CD14-positive monocyte (primary cell): ENCODE measurements around the gene CTCF. TPM values are rescaled to one million over a fixed set of nuclear protein-coding genes. Genes with fewer than 3 reads are reported as not detected.

Experiments used
- DNase-seq, 3 donors: peaks; one replicate each; pipeline ENCODE4 v3.0.0-alpha.2; 2011 to 2022
- H2AFZ ChIP-seq: 2 replicates; pipeline ENCODE4 v1.6.0; 2012; ENCODE audit warnings: mild to moderate bottlenecking, low read depth, low read length, inconsistent platforms; ENCODE audit not compliant: insufficient read depth, poor library complexity, severe bottlenecking
- H3K27ac ChIP-seq, 2 donors: 1 replicate in 1 of 2; 2 replicates in 1 of 2; pipeline ENCODE4 v1.5.1; 2012 to 2013; ENCODE audit warnings: low read length in 2 of 2, control low read depth in 1 of 2, inconsistent platforms in 1 of 2, low read depth in 1 of 2, mild to moderate bottlenecking in 1 of 2
- H3K27me3 ChIP-seq, 2 donors: one replicate each; pipeline versions ENCODE4 v1.6.0 to v1.6.1; 2011 to 2013; ENCODE audit warnings: low read length in 2 of 2; ENCODE audit not compliant: control insufficient read depth in 2 of 2, insufficient read depth in 2 of 2
- H3K36me3 ChIP-seq, 2 donors: replicated peaks in 1 of 2; 1 replicate in 1 of 2; 2 replicates in 1 of 2; pipeline versions ENCODE4 v1.5.1 to v1.6.1; 2012 to 2013; ENCODE audit warnings: low read length in 2 of 2, control low read depth in 1 of 2, inconsistent platforms in 1 of 2, mild to moderate bottlenecking in 1 of 2; ENCODE audit not compliant: insufficient read depth in 2 of 2, control insufficient read depth in 1 of 2
- H3K4me1 ChIP-seq, 2 donors: 1 replicate in 1 of 2; 2 replicates in 1 of 2; pipeline versions ENCODE4 v1.5.1 to v1.6.1; 2012 to 2013; ENCODE audit warnings: low read length in 2 of 2, control low read depth in 1 of 2, inconsistent platforms in 1 of 2, mild to moderate bottlenecking in 1 of 2, moderate library complexity in 1 of 2; ENCODE audit not compliant: insufficient read depth in 2 of 2, control insufficient read depth in 1 of 2
- H3K4me2 ChIP-seq: replicated peaks from 2 replicates; pipeline ENCODE3; 2012; ENCODE audit warnings: low read length, moderate library complexity, mild to moderate bottlenecking; ENCODE audit not compliant: poor library complexity, severe bottlenecking; ENCODE audit errors: extremely low read depth
- H3K4me3 ChIP-seq, 3 experiments: fragments of 200-600 bp in 1 of 3; sonication (generic) in 1 of 3; replicated peaks in 1 of 3; 1 replicate in 2 of 3; 2 replicates in 1 of 3; pipeline ENCODE4 v1.5.1; 2011 to 2013; ENCODE audit warnings: low read length in 3 of 3, mild to moderate bottlenecking in 3 of 3, control low read depth in 2 of 3, low read depth in 2 of 3, inconsistent platforms in 1 of 3, moderate library complexity in 1 of 3
- H3K79me2 ChIP-seq: 2 replicates; pipeline ENCODE4 v1.6.0; 2012; ENCODE audit warnings: mild to moderate bottlenecking, control low read depth, inconsistent platforms, low read length, moderate library complexity; ENCODE audit not compliant: insufficient read depth
- H3K9ac ChIP-seq: 2 replicates; pipeline ENCODE4 v1.6.0; 2017; ENCODE audit warnings: low read length, mild to moderate bottlenecking; ENCODE audit not compliant: insufficient read depth, poor library complexity, severe bottlenecking
- H3K9me3 ChIP-seq, 2 donors: replicated peaks in 1 of 2; 1 replicate in 1 of 2; 2 replicates in 1 of 2; pipeline versions ENCODE4 v1.5.1 to v1.6.1; 2012 to 2013; ENCODE audit warnings: low read length in 2 of 2, control low read depth in 1 of 2; ENCODE audit not compliant: control insufficient read depth in 1 of 2, insufficient read depth in 1 of 2
- H4K20me1 ChIP-seq: 2 replicates; pipeline ENCODE4 v1.6.0; 2012; ENCODE audit warnings: mild to moderate bottlenecking, low read length, control low read depth, moderate library complexity; ENCODE audit not compliant: insufficient read depth
- H3K27ac Mint-ChIP-seq, 7 donors: one replicate each; pipeline ENCODE4 v1.8.0; 2020; ENCODE audit warnings: mild to moderate bottlenecking in 7 of 7, mixed read lengths in 7 of 7, moderate library complexity in 6 of 7, inconsistent platforms in 2 of 7
- H3K27me3 Mint-ChIP-seq, 3 donors: one replicate each; pipeline ENCODE4 v1.8.0; 2021 to 2022; ENCODE audit warnings: low read depth in 3 of 3, mild to moderate bottlenecking in 3 of 3, mixed read lengths in 3 of 3, moderate library complexity in 3 of 3, inconsistent platforms in 1 of 3
- H3K36me3 Mint-ChIP-seq, 2 donors: one replicate each; pipeline ENCODE4 v1.8.0; 2020; ENCODE audit warnings: mixed read lengths in 2 of 2, inconsistent platforms in 1 of 2, mild to moderate bottlenecking in 1 of 2
- H3K4me1 Mint-ChIP-seq: one replicate; pipeline ENCODE4 v1.8.0; 2020; ENCODE audit warnings: mild to moderate bottlenecking, mixed read lengths
- H3K4me3 Mint-ChIP-seq, 2 donors: one replicate each; pipeline ENCODE4 v1.8.0; 2020; ENCODE audit warnings: mild to moderate bottlenecking in 2 of 2, mixed read lengths in 2 of 2, moderate library complexity in 1 of 2
- H3K9me3 Mint-ChIP-seq, 7 donors: one replicate each; pipeline ENCODE4 v1.8.0; 2020 to 2022; ENCODE audit warnings: mixed read lengths in 7 of 7, mild to moderate bottlenecking in 6 of 7, moderate library complexity in 6 of 7, inconsistent platforms in 2 of 7
- CTCF ChIP-seq: fragments of 200-600 bp; IDR thresholded peaks from one replicate; pipeline ENCODE4 v1.8.0; 2022; ENCODE audit warnings: antibody characterized with exemption, mild to moderate bottlenecking
- WGBS: methylation state at CpG from one replicate; pipeline ENCODE4 v1.1.5; 2013; ENCODE audit warnings: missing lambda C conversion rate; ENCODE audit not compliant: insufficient coverage; 5-methylcytosine and 5-hydroxymethylcytosine counted together
- intact Hi-C, 2 donors: fragments of 100-400 bp; cut with micrococcal nuclease; formaldehyde crosslinking; loops; one replicate each; pipeline versions ENCODE4 v1.15.0 to v1.15.1; 2023
- polyA plus RNA-seq, 3 donors: library from polyadenylated mRNA; depleted of rRNA in 1 of 3; unstranded in 2 of 3; stranded (reverse) in 1 of 3; fragments of 300-500 nt in 2 of 3; fragments of >200 nt in 1 of 3; fragmentation: Illumina TruSeq in 2 of 3; gene quantifications; 1 replicate in 2 of 3; 2 replicates in 1 of 3; pipeline ENCODE4 v1.2.3, GENCODE V29; 2012 to 2021

The CTCF gene
- polyA plus RNA-seq, 3 donors: 8.4 to 29.9 (median 17.7) TPM

- H3K27ac Mint-ChIP-seq: no peak overlapping the region
- H3K27me3 ChIP-seq: no peaks in the 10 kb centered on the region
- H3K27me3 Mint-ChIP-seq: peaks cover 0 to 2% (median 2%) of the 10 kb centered on the region in 3 donors
- intact Hi-C loops: loop anchor here in 1 of 2 donors (10.0 kb wide), 1 partner anchor 549 kb away; no protein-coding TSS in a partner anchor
- H4K20me1 ChIP-seq: no peaks in the 10 kb centered on the region
- peaks cover 2 to 6% of the 10 kb centered on the region in 2 donors for H3K36me3 ChIP-seq
- no peak overlapping the region for H3K4me2 ChIP-seq
- H3K9ac ChIP-seq: no peak overlapping the region
- no peak overlapping the region for H2AFZ ChIP-seq
- H3K9me3 ChIP-seq: no peaks in the 10 kb centered on the region
- peaks cover 18 to 20% of the 10 kb centered on the region in 2 donors for H3K4me1 ChIP-seq
- H3K4me3 Mint-ChIP-seq: no peak overlapping the region
- peaks cover 27% of the 10 kb centered on the region for H3K4me1 Mint-ChIP-seq
- 98% methylated on average over 17 of the region's 17 CpGs for WGBS
- H3K27ac ChIP-seq: no peak overlapping the region
- H3K36me3 Mint-ChIP-seq: peaks cover 15 to 28% of the 10 kb centered on the region in 2 donors
- no peak overlapping the region for H3K4me3 ChIP-seq
- no peaks in the 10 kb centered on the region for H3K79me2 ChIP-seq
- no peak for DNase-seq
- no peaks in the 10 kb centered on the region for H3K9me3 Mint-ChIP-seq
- no peak for TF ChIP-seq CTCF
These were observed 113.2 kb downstream of the CTCF start for GRCh38 chr16:67675579-67675935.

GRCh38 chr16:67675999-67676398 lies 113.7 kb downstream of the CTCF start:
- intact Hi-C loops: loop anchor here in 1 of 2 donors (10.0 kb wide), 1 partner anchor 549 kb away; no protein-coding TSS in a partner anchor
- Histone ChIP-seq H4K20me1 (no peaks in the 10 kb centered on the region), H3K4me2 (no peak overlapping the region), H3K9me3 (no peaks in the 10 kb centered on the region), H3K79me2 (no peaks in the 10 kb centered on the region), H2AFZ (no peak overlapping the region), H3K4me1 (peaks cover 18 to 20% of the 10 kb centered on the region in 2 donors), H3K27me3 (no peaks in the 10 kb centered on the region), H3K36me3 (peaks cover 2 to 6% of the 10 kb centered on the region in 2 donors), H3K4me3 (no peak overlapping the region), H3K27ac (no peak overlapping the region), H3K9ac (no peak overlapping the region)
- no peak overlapping the region for H3K4me3 Mint-ChIP-seq
- WGBS: 97% methylated on average over 4 of the region's 7 CpGs
- TF ChIP-seq CTCF: no peak
- peaks cover 15 to 29% of the 10 kb centered on the region in 2 donors for H3K36me3 Mint-ChIP-seq
- no peak overlapping the region for H3K27ac Mint-ChIP-seq
- H3K9me3 Mint-ChIP-seq: no peaks in the 10 kb centered on the region
- no peak for DNase-seq
- peaks cover 0 to 2% (median 2%) of the 10 kb centered on the region in 3 donors for H3K27me3 Mint-ChIP-seq
- H3K4me1 Mint-ChIP-seq: peaks cover 27% of the 10 kb centered on the region
